COLO829 (cell line): ENCODE measurements around the gene CD72.
"Not testable (repeated sequence)": the region's sequence is repeated elsewhere in the genome, so short reads cannot be mapped to it uniquely, and the experiment has no call there.

Experiments
- DNase-seq: peaks from one replicate; pipeline ENCODE4 v3.0.0; 2012; ENCODE audit warnings: low spot score

CD72 gene

GRCh38 chr9:35588506-35588905 is 29.7 kb downstream of the CD72 start:
- DNase-seq: not testable (repeated sequence)

- not testable (repeated sequence) for DNase-seq
Measured at GRCh38 chr9:35584681-35585080, 33.5 kb downstream of the CD72 start.

GRCh38 chr9:35583521-35583920 is 34.7 kb downstream of the CD72 start:
- not testable (repeated sequence) for DNase-seq

GRCh38 chr9:35579659-35580227 is 38.5 kb downstream of the CD72 start:
- not testable (repeated sequence) for DNase-seq

GRCh38 chr9:35579130-35579529 is 39.1 kb downstream of the CD72 start:
- no peak for DNase-seq

GRCh38 chr9:35577486-35577885 is 40.7 kb downstream of the CD72 start:
- no peak for DNase-seq

- DNase-seq: no peak
Measured at GRCh38 chr9:35575478-35575877, 42.7 kb downstream of the CD72 start.

GRCh38 chr9:35574578-35575122 is 43.6 kb downstream of the CD72 start:
- no peak for DNase-seq

GRCh38 chr9:35570709-35571504 is 47.3 kb downstream of the CD72 start:
- DNase-seq: no peak

- no peak for DNase-seq
Measured at GRCh38 chr9:35569206-35569605, 49.0 kb downstream of the CD72 start.

GRCh38 chr9:35568196-35568595 is 50.0 kb downstream of the CD72 start:
- DNase-seq: no peak

GRCh38 chr9:35566417-35566816 is 51.8 kb downstream of the CD72 start:
- DNase-seq: no peak

GRCh38 chr9:35564658-35565061 is 53.6 kb downstream of the CD72 start:
- DNase-seq: no peak

GRCh38 chr9:35563791-35564197 is 54.4 kb downstream of the CD72 start:
- DNase-seq: no peak

GRCh38 chr9:35562895-35563780 is 55.1 kb downstream of the CD72 start:
- no peak for DNase-seq

GRCh38 chr9:35561468-35562261 is 56.5 kb downstream of the CD72 start:
- DNase-seq: no peak

GRCh38 chr9:35560625-35561337 is 57.4 kb downstream of the CD72 start:
- no peak for DNase-seq
